SK-N-SH (cell line): Measurements from ENCODE around the gene EIF3K. TPM values are rescaled to one million over a fixed set of nuclear protein-coding genes. Genes with fewer than 3 reads are reported as not detected.
A peak's percentile ranks its signal among the peaks of the same experiment; 100 is the strongest.

Source experiments
- CTCF ChIA-PET: fragments of 300-600, 350-600 bp; formaldehyde crosslinking; extraction: SDS; loops from one replicate; lab custom pipeline; 2021; lab: Yijun Ruan, JAX
- POLR2A ChIA-PET: fragments of 350-600 bp; sonication (Branson Sonifier 250); formaldehyde crosslinking; extraction: SDS; loops from one replicate; lab custom pipeline; 2020; ENCODE audit warnings: antibody characterized with exemption, inconsistent platforms; lab: Yijun Ruan, JAX
- DNase-seq: peaks from one replicate; pipeline ENCODE4 v3.0.0; 2012
- H2AFZ ChIP-seq: fragments of 200-600 bp; sonication (generic); 2 replicates; pipeline ENCODE4 v1.8.1; 2016; ENCODE audit warnings: antibody characterized with exemption, mild to moderate bottlenecking, low read depth
- H3F3A ChIP-seq: fragments of 200-600 bp; sonication (generic); replicated peaks from 2 replicates; pipeline ENCODE3; 2016; ENCODE audit warnings: antibody characterized with exemption, mild to moderate bottlenecking; ENCODE audit not compliant: insufficient read depth
- H3K27ac ChIP-seq, 2 experiments: fragments of 200-500 bp in 1 of 2; fragments of 200-600 bp in 1 of 2; sonication (Bioruptor generic) in 1 of 2; sonication (generic), shearing (Covaris generic) in 1 of 2; 2 replicates each; pipeline versions ENCODE4 v1.5.1 to v1.6.1; 2014 to 2016; ENCODE audit warnings: low read depth in 2 of 2, inconsistent platforms in 1 of 2, low read length in 1 of 2, mild to moderate bottlenecking in 1 of 2, mixed read lengths in 1 of 2
- H3K27me3 ChIP-seq: fragments of 200-600 bp; sonication (generic), shearing (Covaris generic); 2 replicates; pipeline ENCODE4 v1.6.1; 2016; ENCODE audit warnings: mixed run types; ENCODE audit not compliant: insufficient read depth
- H3K36me3 ChIP-seq, 2 experiments: fragments of 200-500 bp in 1 of 2; fragments of 200-600 bp in 1 of 2; sonication (Bioruptor generic) in 1 of 2; sonication (generic) in 1 of 2; replicated peaks in 1 of 2; 2 replicates each; pipeline versions ENCODE3 to v1.5.1; 2014 to 2016; ENCODE audit warnings: low read length in 1 of 2, mild to moderate bottlenecking in 1 of 2; ENCODE audit not compliant: insufficient read depth in 2 of 2, control insufficient read depth in 1 of 2
- H3K4me1 ChIP-seq, 2 experiments: fragments of 200-500 bp in 1 of 2; fragments of 200-600 bp in 1 of 2; sonication (Bioruptor generic) in 1 of 2; sonication (generic), shearing (Covaris generic) in 1 of 2; 2 replicates each; pipeline versions ENCODE4 v1.5.1 to v1.6.1; 2014 to 2016; ENCODE audit warnings: low read depth in 1 of 2, low read length in 1 of 2, mixed run types in 1 of 2; ENCODE audit not compliant: insufficient read depth in 2 of 2, control insufficient read depth in 1 of 2
- H3K4me2 ChIP-seq: fragments of 200-600 bp; sonication (generic), shearing (Covaris generic); 2 replicates; pipeline ENCODE4 v1.6.1; 2017; ENCODE audit warnings: mixed run types
- H3K4me3 ChIP-seq, 2 experiments: fragments of 200-500 bp in 1 of 2; fragments of 200-600 bp in 1 of 2; sonication (Bioruptor generic) in 1 of 2; sonication (generic), shearing (Covaris generic) in 1 of 2; 2 replicates each; pipeline versions ENCODE4 v1.5.1 to v1.8.1; 2014 to 2016; ENCODE audit warnings: low read depth in 2 of 2, inconsistent platforms in 1 of 2, low read length in 1 of 2, mild to moderate bottlenecking in 1 of 2, mixed read lengths in 1 of 2, moderate library complexity in 1 of 2
- H3K79me2 ChIP-seq: fragments of 200-600 bp; sonication (generic); 2 replicates; pipeline ENCODE4 v1.8.1; 2017; ENCODE audit warnings: mild to moderate bottlenecking; ENCODE audit not compliant: insufficient read depth
- H3K9ac ChIP-seq: fragments of 200-600 bp; sonication (generic); 2 replicates; pipeline ENCODE4 v1.6.1; 2017; ENCODE audit warnings: mixed run types
- H3K9me2 ChIP-seq: fragments of 200-600 bp; sonication (generic); 2 replicates; pipeline ENCODE4 v1.6.1; 2017; ENCODE audit warnings: mixed run types
- H3K9me3 ChIP-seq: fragments of 200-600 bp; sonication (generic); 2 replicates; pipeline ENCODE4 v1.6.1; 2017; ENCODE audit warnings: mixed run types, mild to moderate bottlenecking, moderate library complexity
- H4K20me1 ChIP-seq: fragments of 200-600 bp; sonication (generic); 2 replicates; pipeline ENCODE4 v1.6.1; 2017; ENCODE audit warnings: mild to moderate bottlenecking, mixed run types; ENCODE audit not compliant: insufficient read depth
- ELF1 ChIP-seq: IDR thresholded peaks from 2 replicates; pipeline ENCODE4 v1.4.0; 2012
- EP300 ChIP-seq, 2 experiments: IDR thresholded peaks; 2 replicates each; pipeline versions ENCODE4 v1.4.0 to v1.6.1; 2012; ENCODE audit warnings: borderline replicate concordance in 1 of 2, low read depth in 1 of 2, low read length in 1 of 2
- EZH2phosphoT487 ChIP-seq: fragments of 200-600 bp; sonication (generic); IDR thresholded peaks from 2 replicates; pipeline ENCODE4 v1.6.1; 2017; ENCODE audit warnings: low read depth, mixed run types, mild to moderate bottlenecking, antibody characterized with exemption, moderate library complexity, borderline replicate concordance
- FOSL2 ChIP-seq: IDR thresholded peaks from 2 replicates; pipeline ENCODE4 v1.4.0; 2012; ENCODE audit warnings: low read depth, mild to moderate bottlenecking, moderate library complexity, borderline replicate concordance
- MAX ChIP-seq: IDR thresholded peaks from 2 replicates; pipeline ENCODE4 v1.4.0; 2012; ENCODE audit warnings: low read depth
- MEF2A ChIP-seq: IDR thresholded peaks from 2 replicates; pipeline ENCODE4 v1.4.0; 2012; ENCODE audit warnings: low read depth, borderline replicate concordance
- PBX3 ChIP-seq: IDR thresholded peaks from 2 replicates; pipeline ENCODE4; 2012
- RAD21 ChIP-seq: IDR thresholded peaks from 2 replicates; pipeline ENCODE4 v1.6.1; 2012; ENCODE audit warnings: mild to moderate bottlenecking, low read length
- RCOR1 ChIP-seq: fragments of 150-350 bp; IDR thresholded peaks from 2 replicates; pipeline ENCODE4 v1.6.1; 2017; ENCODE audit warnings: antibody characterized with exemption, low read length
- USF1 ChIP-seq: IDR thresholded peaks from 2 replicates; pipeline ENCODE4 v1.4.0; 2012; ENCODE audit warnings: low read depth, borderline replicate concordance
- USF2 ChIP-seq: fragments of 150-350 bp; IDR thresholded peaks from 2 replicates; pipeline ENCODE4 v1.6.1; 2017; ENCODE audit warnings: antibody characterized with exemption, low read length, low read depth, borderline replicate concordance
- YY1 ChIP-seq: IDR thresholded peaks from 2 replicates; pipeline ENCODE4 v1.4.0; 2012; ENCODE audit warnings: low read depth, mild to moderate bottlenecking
- ZBTB33 ChIP-seq: IDR thresholded peaks from 2 replicates; pipeline ENCODE4 v1.4.0; 2012; ENCODE audit warnings: low read depth, borderline replicate concordance
- WGBS: methylation state at CpG from one replicate; pipeline ENCODE4 v1.1.6; 2017; ENCODE audit warnings: low lambda C conversion rate; 5-methylcytosine and 5-hydroxymethylcytosine counted together
- polyA plus RNA-seq, 3 experiments: library from polyadenylated mRNA; depleted of rRNA; stranded (reverse); fragments of >200 nt; gene quantifications; 2 replicates each; pipeline ENCODE4 v1.2.3, GENCODE V29; 2012

The EIF3K gene
- polyA plus RNA-seq, 1 of the 3 experiments (the other 2 are of a cell fraction), result 484 TPM

- Histone ChIP-seq H3K36me3 (peaks cover 0 to 4% of the 10 kb centered on the region in 2 experiments), H3K79me2 (peaks cover 64% of the 10 kb centered on the region), H3K4me3 (peak overlapping the region; percentile 59 to 99), H3K9ac (peak overlapping the region; percentile 100), H3F3A (peaks cover 31% of the 10 kb centered on the region), H3K9me3 (no peaks in the 10 kb centered on the region), H3K27ac (peak overlapping the region; percentile 71 to 99), H3K4me2 (peak overlapping the region; percentile 88), H4K20me1 (peaks cover 41% of the 10 kb centered on the region), H3K9me2 (no peaks in the 10 kb centered on the region), H3K4me1 (peaks cover 27 to 37% of the 10 kb centered on the region in 2 experiments), H2AFZ (no peak overlapping the region), H3K27me3 (no peaks in the 10 kb centered on the region)
- ChIA-PET POLR2A (interaction anchor here (1.0 to 2.5 kb wide), 2 partner anchors 14 to 17 kb away, joined by 6 to 10 read pairs; no protein-coding TSS in a partner anchor), CTCF (interaction anchor here (0.7 to 5.1 kb wide), 2 partner anchors 13 to 22 kb away, joined by 3 to 40 read pairs; no protein-coding TSS in a partner anchor)
- no peak for DNase-seq
- TF ChIP-seq MAX, result no peak
- TF ChIP-seq FOSL2, result no peak
- TF ChIP-seq RCOR1, result no peak
- no peak for TF ChIP-seq EP300 (IDR thresholded peaks at IDR 0.05; ENCODE audit: borderline replicate concordance in 1 of 2, low read depth in 1 of 2, low read length in 1 of 2)
- no peak for TF ChIP-seq EZH2phosphoT487
- no peak for TF ChIP-seq MEF2A
- no peak for TF ChIP-seq ZBTB33
- no peak for TF ChIP-seq USF1
- 2% methylated on average over 13 of the region's 13 CpGs for WGBS
Observed at GRCh38 chr19:38648769-38649304, 29.8 kb downstream of the EIF3K start.

- peaks cover 31% of the 10 kb centered on the region for H3F3A ChIP-seq
- H3K79me2 ChIP-seq, result peaks cover 71% of the 10 kb centered on the region
- peaks cover 41% of the 10 kb centered on the region for H4K20me1 ChIP-seq
- peaks cover 0 to 4% of the 10 kb centered on the region in 2 experiments for H3K36me3 ChIP-seq
- DNase-seq, result no peak
- POLR2A ChIA-PET, result interaction anchor here (2.5 kb wide), 1 partner anchor 16 kb away, joined by 10 read pairs; no protein-coding TSS in a partner anchor
- CTCF ChIA-PET, result interaction anchor here (0.7 kb wide), 1 partner anchor 21 kb away, joined by 3 read pairs; no protein-coding TSS in a partner anchor
- no peak overlapping the region for H2AFZ ChIP-seq
- 37% methylated on average over 15 of the region's 15 CpGs for WGBS
- peak overlapping the region; percentile 100 for H3K9ac ChIP-seq
- H3K9me2 ChIP-seq, result no peaks in the 10 kb centered on the region
- H3K9me3 ChIP-seq, result no peaks in the 10 kb centered on the region
- H3K4me2 ChIP-seq, result peak overlapping the region; percentile 88
- H3K27me3 ChIP-seq, result no peaks in the 10 kb centered on the region
- peaks cover 27 to 37% of the 10 kb centered on the region in 2 experiments for H3K4me1 ChIP-seq
- peak overlapping the region in 1 of 2 experiments; percentile 99; a peak in 2 of 4 replicates for H3K27ac ChIP-seq
- peak overlapping the region; percentile 59 to 99 for H3K4me3 ChIP-seq
- no peak for TF ChIP-seq RAD21
- no peak for TF ChIP-seq USF1
- 0 out of 2 replicates have a peak, but pooled peaks have one; percentile 46 for TF ChIP-seq ZBTB33
- no peak for TF ChIP-seq USF2
- TF ChIP-seq ELF1, result no peak
- no peak for TF ChIP-seq EP300 (IDR thresholded peaks at IDR 0.05; ENCODE audit: borderline replicate concordance in 1 of 2, low read depth in 1 of 2, low read length in 1 of 2)
- peak; percentile 40; the same call in 1 of the 2 replicates for TF ChIP-seq PBX3
- no peak for TF ChIP-seq YY1
Observed at GRCh38 chr19:38649305-38650171, 30.6 kb downstream of the EIF3K start.
